Mesenchymal stem cell (in vitro differentiated cells and primary cell): ENCODE data around the gene FGF6.

ENCODE experiments used
- DNase-seq: peaks from one replicate; pipeline ENCODE4 v3.0.0-alpha.2; 2013
- H2AFZ ChIP-seq: one replicate; pipeline ENCODE4 v1.6.1; 2013; ENCODE audit warnings: low read depth, mild to moderate bottlenecking, control low read depth, inconsistent platforms, low read length, moderate library complexity
- H2AK5ac ChIP-seq: 2 replicates; pipeline ENCODE4 v1.6.1; 2013; ENCODE audit warnings: low read length, moderate library complexity, mild to moderate bottlenecking, inconsistent platforms; ENCODE audit not compliant: severe bottlenecking
- H2BK120ac ChIP-seq: one replicate; pipeline ENCODE4 v1.6.1; 2013; ENCODE audit warnings: low read depth, mild to moderate bottlenecking, inconsistent platforms, low read length, moderate library complexity
- H2BK12ac ChIP-seq, 2 experiments: one replicate each; pipeline ENCODE4 v1.6.1; 2013; ENCODE audit warnings: inconsistent platforms in 2 of 2, low read length in 2 of 2, mild to moderate bottlenecking in 2 of 2, moderate library complexity in 2 of 2, control low read depth in 1 of 2
- H2BK15ac ChIP-seq: one replicate; pipeline ENCODE4 v1.6.1; 2013; ENCODE audit warnings: mild to moderate bottlenecking, low read depth, inconsistent platforms; ENCODE audit not compliant: poor library complexity, severe bottlenecking
- H2BK5ac ChIP-seq: 2 replicates; pipeline ENCODE4 v1.6.1; 2013; ENCODE audit warnings: low read depth, mild to moderate bottlenecking, low read length, control low read depth, inconsistent platforms; ENCODE audit not compliant: poor library complexity, severe bottlenecking
- H3K14ac ChIP-seq, 2 experiments: one replicate each; pipeline ENCODE4 v1.6.1; 2013; ENCODE audit warnings: inconsistent platforms in 2 of 2, low read length in 2 of 2, control low read depth in 1 of 2, mild to moderate bottlenecking in 1 of 2, moderate library complexity in 1 of 2
- H3K18ac ChIP-seq, 2 experiments: one replicate each; pipeline ENCODE4 v1.6.1; 2013; ENCODE audit warnings: inconsistent platforms in 2 of 2, low read length in 2 of 2, control low read depth in 1 of 2, low read depth in 1 of 2, mild to moderate bottlenecking in 1 of 2
- H3K23ac ChIP-seq, 2 experiments: one replicate each; pipeline ENCODE4 v1.6.1; 2013; ENCODE audit warnings: inconsistent platforms in 2 of 2, low read length in 2 of 2, mild to moderate bottlenecking in 2 of 2, moderate library complexity in 2 of 2, control low read depth in 1 of 2
- H3K27ac ChIP-seq: 2 replicates; pipeline ENCODE4 v1.5.1; 2013; ENCODE audit warnings: mild to moderate bottlenecking, moderate library complexity, low read length, control low read depth, inconsistent platforms; ENCODE audit not compliant: poor library complexity, severe bottlenecking
- H3K27me3 ChIP-seq, 2 experiments: 2 replicates each; pipeline versions ENCODE4 v1.6.1 to v1.7.0; 2013; ENCODE audit warnings: low read length in 2 of 2, mild to moderate bottlenecking in 2 of 2, moderate library complexity in 2 of 2, control low read depth in 1 of 2, inconsistent platforms in 1 of 2; ENCODE audit not compliant: control insufficient read depth in 1 of 2, insufficient read depth in 1 of 2
- H3K36me3 ChIP-seq, 2 experiments: 2 replicates each; pipeline versions ENCODE4 v1.6.1 to v1.7.0; 2013; ENCODE audit warnings: low read length in 2 of 2, control low read depth in 1 of 2, inconsistent platforms in 1 of 2, low read depth in 1 of 2, mild to moderate bottlenecking in 1 of 2; ENCODE audit not compliant: insufficient read depth in 2 of 2, control insufficient read depth in 1 of 2
- H3K4ac ChIP-seq, 2 experiments: one replicate each; pipeline ENCODE4 v1.6.1; 2013; ENCODE audit warnings: inconsistent platforms in 2 of 2, low read length in 2 of 2, mild to moderate bottlenecking in 2 of 2, moderate library complexity in 2 of 2, control low read depth in 1 of 2, low read depth in 1 of 2
- H3K4me1 ChIP-seq: 2 replicates; pipeline ENCODE4 v1.6.1; 2013; ENCODE audit warnings: low read depth, low read length, control low read depth; ENCODE audit not compliant: control insufficient read depth, insufficient read depth
- H3K4me2 ChIP-seq: 2 replicates; pipeline ENCODE4 v1.6.1; 2013; ENCODE audit warnings: low read length, mild to moderate bottlenecking, inconsistent platforms; ENCODE audit not compliant: poor library complexity, severe bottlenecking
- H3K4me3 ChIP-seq, 2 experiments: 2 replicates each; pipeline versions ENCODE4 v1.5.1 to v1.7.0; 2013; ENCODE audit warnings: low read length in 2 of 2, mild to moderate bottlenecking in 2 of 2, control low read depth in 1 of 2, low read depth in 1 of 2; ENCODE audit not compliant: insufficient read depth in 1 of 2
- H3K79me1 ChIP-seq: replicated peaks from 2 replicates; pipeline ENCODE4 v1.6.1; 2013; ENCODE audit warnings: mild to moderate bottlenecking, control low read depth, low read length, inconsistent platforms; ENCODE audit not compliant: poor library complexity, severe bottlenecking
- H3K9ac ChIP-seq: 2 replicates; pipeline ENCODE4 v1.7.0; 2013; ENCODE audit warnings: mild to moderate bottlenecking, low read length, moderate library complexity
- H3K9me3 ChIP-seq: 2 replicates; pipeline ENCODE4 v1.7.0; 2013; ENCODE audit warnings: mild to moderate bottlenecking, low read length; ENCODE audit not compliant: control insufficient read depth
- H4K8ac ChIP-seq: one replicate; pipeline ENCODE4 v1.6.1; 2013; ENCODE audit warnings: inconsistent platforms, mild to moderate bottlenecking, low read length, moderate library complexity
- H4K91ac ChIP-seq: one replicate; pipeline ENCODE4 v1.6.1; 2013; ENCODE audit warnings: mild to moderate bottlenecking, low read length, inconsistent platforms
- WGBS: methylation state at CpG from one replicate; pipeline ENCODE4 v1.1.7; 2013; ENCODE audit warnings: mixed read lengths; 5-methylcytosine and 5-hydroxymethylcytosine counted together

The FGF6 gene

DNA sequence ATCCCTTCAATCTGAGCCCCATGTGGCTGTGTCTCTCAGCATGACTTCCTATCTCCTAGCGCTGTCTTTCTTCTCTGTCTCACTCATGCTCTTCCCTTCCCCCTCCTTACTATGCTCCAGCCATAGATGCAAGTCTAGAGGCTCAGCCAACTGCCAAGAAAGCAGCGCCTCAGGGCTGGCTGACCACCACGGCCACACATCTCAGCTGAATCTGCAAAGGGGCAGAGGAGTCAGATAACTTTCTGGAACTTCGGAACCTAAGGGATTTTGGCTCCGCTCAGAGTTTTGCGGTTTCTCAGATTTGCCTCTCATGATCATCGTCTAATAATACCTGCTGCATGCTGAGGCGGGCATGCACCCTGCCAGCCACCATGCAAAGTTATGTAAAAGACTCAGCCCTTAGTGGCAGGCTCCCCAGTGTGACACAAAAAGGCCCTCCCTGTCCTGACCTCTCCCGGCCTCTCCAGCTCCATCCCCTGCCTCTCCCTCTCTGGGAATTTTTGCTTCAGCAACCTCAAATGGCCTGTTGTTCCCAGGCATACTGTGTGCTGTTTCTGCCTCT is 5.0 kb upstream of the FGF6 start:
- Histone ChIP-seq H2BK5ac (no peak overlapping the region), H3K18ac (no peak overlapping the region), H2BK120ac (no peak overlapping the region), H2BK15ac (no peak overlapping the region), H3K27ac (no peak overlapping the region), H3K4me1 (peaks cover 9% of the 10 kb centered on the region), H3K9me3 (no peaks in the 10 kb centered on the region), H2BK12ac (no peak overlapping the region), H3K4me2 (no peak overlapping the region), H3K79me1 (no peaks in the 10 kb centered on the region), H3K4me3 (no peak overlapping the region), H4K91ac (no peak overlapping the region), H3K23ac (no peak overlapping the region), H2AK5ac (no peak overlapping the region), H2AFZ (no peak overlapping the region), H3K27me3 (peaks cover 4 to 52% of the 10 kb centered on the region in 2 experiments), H4K8ac (no peak overlapping the region), H3K36me3 (no peaks in the 10 kb centered on the region), H3K14ac (no peak overlapping the region), H3K9ac (no peak overlapping the region), H3K4ac (no peak overlapping the region)
- 28% methylated on average over 9 of the region's 9 CpGs for WGBS
- DNase-seq, result no peak

- no peak overlapping the region for H2BK12ac ChIP-seq
- DNase-seq, result no peak
- no peak overlapping the region for H3K14ac ChIP-seq
- H2BK120ac ChIP-seq, result no peak overlapping the region
- no peak overlapping the region for H3K4me2 ChIP-seq
- no peak overlapping the region for H3K4me3 ChIP-seq
- WGBS, result 60% methylated on average over 4 of the region's 4 CpGs
- H3K23ac ChIP-seq, result no peak overlapping the region
- no peak overlapping the region for H2AK5ac ChIP-seq
- no peaks in the 10 kb centered on the region for H3K79me1 ChIP-seq
- H2BK5ac ChIP-seq, result no peak overlapping the region
- H4K91ac ChIP-seq, result no peak overlapping the region
- H4K8ac ChIP-seq, result no peak overlapping the region
- H3K18ac ChIP-seq, result no peak overlapping the region
- peaks cover 4 to 53% of the 10 kb centered on the region in 2 experiments for H3K27me3 ChIP-seq
- no peak overlapping the region for H3K4ac ChIP-seq
- H3K9ac ChIP-seq, result no peak overlapping the region
- H2AFZ ChIP-seq, result no peak overlapping the region
- H2BK15ac ChIP-seq, result no peak overlapping the region
- no peaks in the 10 kb centered on the region for H3K9me3 ChIP-seq
- H3K4me1 ChIP-seq, result peaks cover 9% of the 10 kb centered on the region
- peaks cover 0 to 6% of the 10 kb centered on the region in 2 experiments for H3K36me3 ChIP-seq
- no peak overlapping the region for H3K27ac ChIP-seq
Measured at GRCh38 chr12:4449851-4450221, 4.2 kb upstream of the FGF6 start.

DNA sequence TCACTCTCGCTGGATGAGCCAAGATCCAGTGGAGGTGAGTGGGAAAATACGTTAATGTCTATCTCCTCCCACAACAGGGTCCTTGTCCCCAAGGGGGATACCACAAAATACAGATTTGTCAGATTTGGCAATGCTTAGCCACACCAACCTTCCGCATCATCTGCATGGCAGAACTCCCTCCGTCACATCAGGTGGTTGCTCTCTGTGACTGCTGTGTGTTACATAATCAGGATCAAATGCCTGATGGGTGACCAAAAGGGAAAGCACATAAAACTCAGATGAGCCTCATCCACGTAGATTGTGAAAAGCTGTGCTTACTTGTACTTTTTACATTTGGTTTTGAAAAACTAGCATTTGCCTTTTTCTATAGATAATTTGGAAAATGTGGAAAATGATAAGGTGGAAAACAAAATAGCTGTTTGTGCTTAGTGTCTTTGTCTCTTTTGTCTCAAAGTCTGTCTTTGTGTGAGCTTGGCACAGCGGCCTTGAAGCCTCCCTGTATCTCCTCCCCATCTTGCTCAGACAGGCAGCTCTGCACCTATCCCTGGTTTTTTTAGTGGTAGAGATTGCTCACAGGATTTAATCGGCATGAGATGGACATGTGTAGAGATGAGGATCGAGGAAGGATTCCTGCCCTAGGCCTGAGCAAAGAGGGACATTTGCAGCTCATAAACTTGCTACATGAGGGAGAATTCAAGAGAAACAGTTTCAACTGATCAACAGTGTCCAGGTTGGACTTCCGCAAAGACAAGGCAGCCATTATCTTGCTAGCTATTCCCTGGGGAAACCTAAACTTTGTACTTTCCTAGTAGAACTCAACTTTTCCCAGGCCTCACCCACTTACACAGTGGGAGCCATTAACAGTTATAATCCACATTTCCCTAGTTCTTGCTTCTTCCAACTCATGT is 3.6 kb upstream of the FGF6 start:
- DNase-seq, result no peak
- Histone ChIP-seq H2BK5ac (no peak overlapping the region), H3K27ac (no peak overlapping the region), H3K36me3 (peaks cover 0 to 6% of the 10 kb centered on the region in 2 experiments), H3K18ac (no peak overlapping the region), H3K79me1 (no peaks in the 10 kb centered on the region), H3K14ac (no peak overlapping the region), H2BK12ac (no peak overlapping the region), H3K4me2 (no peak overlapping the region), H2BK15ac (no peak overlapping the region), H3K4me1 (peaks cover 9% of the 10 kb centered on the region), H3K4me3 (no peak overlapping the region), H3K4ac (no peak overlapping the region), H2AFZ (no peak overlapping the region), H4K8ac (no peak overlapping the region), H2AK5ac (no peak overlapping the region), H4K91ac (no peak overlapping the region), H3K9ac (no peak overlapping the region), H3K9me3 (no peaks in the 10 kb centered on the region), H3K27me3 (peaks cover 4 to 55% of the 10 kb centered on the region in 2 experiments), H2BK120ac (no peak overlapping the region), H3K23ac (no peak overlapping the region)
- 89% methylated on average over 8 of the region's 9 CpGs for WGBS

DNA sequence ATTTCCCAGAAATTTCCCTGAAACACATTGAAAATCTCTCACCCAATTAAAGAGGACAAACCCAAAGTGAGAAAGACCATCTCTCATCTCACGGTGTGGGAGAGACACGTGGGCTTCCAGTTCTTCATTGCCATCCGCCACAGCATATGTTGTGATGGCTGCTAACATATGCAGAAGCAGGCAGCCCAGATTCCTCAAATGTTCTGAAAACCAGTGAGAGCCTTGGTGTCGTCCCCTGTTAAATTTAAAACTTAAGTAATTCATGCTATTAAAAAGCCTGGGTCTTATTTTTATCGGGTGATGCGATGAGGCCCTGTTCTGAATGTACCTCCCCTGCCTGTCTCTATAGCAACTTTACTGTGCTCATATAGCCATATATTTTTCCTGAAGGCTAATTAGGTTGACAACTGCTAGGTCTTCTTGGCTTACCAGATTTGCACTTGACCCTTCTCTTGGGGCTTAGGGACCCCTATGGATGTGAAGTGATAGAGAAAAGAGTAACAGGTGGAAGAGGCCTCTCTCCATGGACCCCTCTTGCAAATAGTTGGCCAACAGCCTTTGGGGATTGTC is 2.8 kb upstream of the FGF6 start:
- Histone ChIP-seq H3K23ac (no peak overlapping the region), H3K9ac (no peak overlapping the region), H3K27me3 (peaks cover 4 to 63% of the 10 kb centered on the region in 2 experiments), H3K4me1 (peaks cover 9% of the 10 kb centered on the region), H3K9me3 (no peaks in the 10 kb centered on the region), H3K14ac (no peak overlapping the region), H3K79me1 (no peaks in the 10 kb centered on the region), H3K4me3 (no peak overlapping the region), H2AK5ac (no peak overlapping the region), H4K91ac (no peak overlapping the region), H3K36me3 (peaks cover 0 to 6% of the 10 kb centered on the region in 2 experiments), H2BK120ac (no peak overlapping the region), H2AFZ (no peak overlapping the region), H3K4me2 (no peak overlapping the region), H2BK12ac (no peak overlapping the region), H3K18ac (no peak overlapping the region), H4K8ac (no peak overlapping the region), H3K4ac (no peak overlapping the region), H2BK15ac (no peak overlapping the region), H3K27ac (no peak overlapping the region), H2BK5ac (no peak overlapping the region)
- DNase-seq, result no peak
- 77% methylated on average over 4 of the region's 6 CpGs for WGBS
